GM10266 (cell line): ENCODE measurements around the gene TPP1.

ENCODE experiments used
- DNase-seq: peaks from one replicate; pipeline ENCODE4 v3.0.0; 2012; ENCODE audit errors: extremely low spot score
- TF ChIP-seq, protein P1 (sequence below): IDR thresholded peaks from 2 replicates; pipeline ENCODE4 v1.5.1; 2012; ENCODE audit warnings: mild to moderate bottlenecking, low read depth; ENCODE audit not compliant: control insufficient read depth, insufficient read depth; ENCODE audit errors: missing control alignments

The TPP1 gene

DNA sequence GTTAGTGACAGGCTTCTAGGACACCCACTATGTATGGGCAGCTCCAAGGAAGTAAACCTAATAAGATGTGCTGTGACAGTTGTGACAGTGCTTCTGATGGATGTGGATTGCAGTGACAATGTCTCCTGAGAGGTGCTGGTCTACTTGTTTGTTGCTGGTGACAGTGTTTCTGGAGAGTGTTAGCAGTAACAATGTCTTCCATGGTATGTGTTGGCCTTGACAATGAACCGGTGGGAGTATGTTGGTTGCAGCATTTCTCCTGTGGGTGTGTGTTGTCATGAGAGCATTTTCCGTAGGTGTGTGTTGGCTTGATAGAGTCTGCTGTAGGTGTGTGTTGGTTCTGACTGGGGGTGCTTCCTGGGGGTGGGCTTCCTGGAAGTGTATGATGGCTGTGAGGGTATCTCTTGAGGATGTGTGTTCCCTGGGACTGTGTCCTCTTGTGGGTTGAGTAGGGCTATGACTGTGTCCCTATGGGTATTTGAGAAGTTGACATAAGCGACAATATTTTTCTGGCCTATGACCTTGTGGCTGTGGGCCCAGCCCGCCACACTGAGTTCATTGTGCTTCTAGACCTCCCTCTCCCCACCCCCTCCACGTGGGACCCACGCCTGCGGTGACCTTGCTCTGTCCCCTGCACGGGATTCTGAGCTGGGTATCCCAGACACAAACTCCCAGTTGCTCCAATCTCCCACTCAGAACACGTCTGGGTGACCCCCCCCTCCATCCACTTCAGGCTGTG lies 35.2 kb upstream of the TPP1 start:
- TF ChIP-seq, protein P1, sequence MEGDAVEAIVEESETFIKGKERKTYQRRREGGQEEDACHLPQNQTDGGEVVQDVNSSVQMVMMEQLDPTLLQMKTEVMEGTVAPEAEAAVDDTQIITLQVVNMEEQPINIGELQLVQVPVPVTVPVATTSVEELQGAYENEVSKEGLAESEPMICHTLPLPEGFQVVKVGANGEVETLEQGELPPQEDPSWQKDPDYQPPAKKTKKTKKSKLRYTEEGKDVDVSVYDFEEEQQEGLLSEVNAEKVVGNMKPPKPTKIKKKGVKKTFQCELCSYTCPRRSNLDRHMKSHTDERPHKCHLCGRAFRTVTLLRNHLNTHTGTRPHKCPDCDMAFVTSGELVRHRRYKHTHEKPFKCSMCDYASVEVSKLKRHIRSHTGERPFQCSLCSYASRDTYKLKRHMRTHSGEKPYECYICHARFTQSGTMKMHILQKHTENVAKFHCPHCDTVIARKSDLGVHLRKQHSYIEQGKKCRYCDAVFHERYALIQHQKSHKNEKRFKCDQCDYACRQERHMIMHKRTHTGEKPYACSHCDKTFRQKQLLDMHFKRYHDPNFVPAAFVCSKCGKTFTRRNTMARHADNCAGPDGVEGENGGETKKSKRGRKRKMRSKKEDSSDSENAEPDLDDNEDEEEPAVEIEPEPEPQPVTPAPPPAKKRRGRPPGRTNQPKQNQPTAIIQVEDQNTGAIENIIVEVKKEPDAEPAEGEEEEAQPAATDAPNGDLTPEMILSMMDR = no peak

DNA sequence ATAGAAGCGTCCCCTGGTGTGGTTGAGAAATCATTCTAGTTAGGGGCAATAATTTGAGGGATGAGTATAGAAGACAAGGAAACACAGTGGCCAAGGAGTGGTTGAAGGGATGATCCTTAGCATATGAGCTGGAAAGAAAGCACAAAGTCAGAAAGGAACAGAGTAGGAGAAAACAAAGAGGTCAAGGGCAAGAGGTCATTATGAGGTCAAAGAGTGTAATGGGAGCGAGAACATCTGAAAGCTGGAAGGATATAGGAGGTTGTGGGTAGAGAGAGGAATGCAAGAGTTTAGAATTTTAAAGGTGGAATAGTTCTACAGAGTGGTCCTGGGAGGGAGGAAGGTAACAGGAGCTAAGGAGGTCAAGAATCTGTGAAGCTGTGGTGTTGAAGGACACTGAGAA lies 34.4 kb upstream of the TPP1 start:
- TF ChIP-seq, protein P1 = no peak
- DNase-seq = no peak

More for the DNA sequence above, 35.2 kb upstream of the TPP1 start:
- no peak for DNase-seq

DNA sequence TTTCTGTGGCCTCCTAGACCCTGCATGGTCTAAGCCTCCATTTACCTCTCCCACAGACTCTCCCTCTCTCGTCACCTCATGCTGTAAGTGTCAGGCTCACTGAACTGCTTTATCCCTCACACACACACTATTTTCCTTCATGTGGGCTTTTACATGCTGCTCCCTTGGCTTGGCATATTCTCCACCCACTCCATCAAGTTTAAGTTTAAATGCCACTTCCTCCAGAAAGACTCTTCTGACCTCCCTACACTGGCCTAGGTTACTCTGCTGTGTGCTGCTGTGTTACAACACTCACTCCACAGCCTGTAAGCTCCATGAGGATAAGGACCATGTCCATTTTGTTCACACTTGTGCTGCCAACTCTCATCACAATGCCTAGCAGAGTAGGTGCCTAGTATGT lies 33.9 kb upstream of the TPP1 start:
- TF ChIP-seq, protein P1 = no peak
- DNase-seq = no peak

DNA sequence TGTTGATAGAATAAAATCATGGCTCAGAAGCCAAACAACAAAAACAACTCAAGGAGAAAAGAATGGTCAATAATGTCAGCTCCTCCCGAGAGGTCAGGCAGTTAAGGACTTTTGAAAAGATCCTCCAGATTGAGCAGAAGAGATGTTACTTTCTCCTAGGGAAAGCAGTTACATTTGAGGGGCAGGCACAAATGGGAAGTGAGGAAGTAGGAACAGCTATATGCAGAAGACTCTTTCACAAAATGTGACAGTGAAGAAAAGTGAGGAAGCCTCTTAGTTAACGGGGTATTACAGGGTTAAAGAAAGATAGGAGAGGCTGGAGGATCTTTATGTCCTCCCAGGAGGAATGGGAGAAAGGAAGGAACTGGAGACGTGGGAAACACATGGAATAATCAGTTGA lies 33.0 kb upstream of the TPP1 start:
- TF ChIP-seq, protein P1 = no peak
- DNase-seq = no peak

DNA sequence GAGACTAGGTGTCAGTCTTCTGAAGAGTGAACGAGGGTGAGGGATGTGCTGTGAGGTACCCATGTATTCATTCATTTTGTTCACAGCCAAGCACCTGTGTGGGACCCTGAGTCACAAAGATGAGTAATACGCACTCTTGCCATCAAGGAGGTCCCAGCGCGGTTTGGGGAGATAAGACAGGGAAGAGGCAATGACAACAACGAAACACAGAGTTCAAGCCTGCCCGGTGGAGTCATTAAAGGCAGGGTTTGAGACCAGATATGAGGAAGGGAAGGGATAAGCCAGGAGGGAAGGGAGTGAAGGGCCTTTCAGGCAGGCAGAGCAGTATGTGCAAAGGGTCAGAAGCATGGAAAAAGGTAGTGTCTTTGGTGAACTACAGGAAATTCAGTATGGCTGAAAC lies 31.8 kb upstream of the TPP1 start:
- TF ChIP-seq, protein P1 = no peak
- no peak for DNase-seq

DNA sequence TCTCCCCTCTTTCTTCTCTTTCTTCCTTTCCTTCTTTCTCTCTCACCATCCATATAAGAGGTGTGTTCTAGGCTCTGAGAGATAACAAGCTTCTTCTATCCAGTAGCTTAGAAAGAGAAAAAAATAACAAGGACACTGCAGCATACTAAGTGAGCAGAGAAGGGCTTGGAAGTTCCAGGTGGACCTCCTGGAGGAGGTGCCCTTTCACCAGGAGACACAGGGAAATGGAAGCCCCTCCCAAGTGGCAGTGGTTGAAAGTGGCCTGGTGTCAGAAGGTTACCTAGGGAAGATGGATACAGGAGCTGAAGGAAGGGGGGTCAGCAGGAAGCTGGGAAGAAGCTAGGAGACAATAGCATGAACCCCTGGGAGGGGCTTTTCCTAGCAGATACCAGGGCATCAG lies 30.9 kb upstream of the TPP1 start:
- DNase-seq = no peak
- TF ChIP-seq, protein P1 = no peak

DNA sequence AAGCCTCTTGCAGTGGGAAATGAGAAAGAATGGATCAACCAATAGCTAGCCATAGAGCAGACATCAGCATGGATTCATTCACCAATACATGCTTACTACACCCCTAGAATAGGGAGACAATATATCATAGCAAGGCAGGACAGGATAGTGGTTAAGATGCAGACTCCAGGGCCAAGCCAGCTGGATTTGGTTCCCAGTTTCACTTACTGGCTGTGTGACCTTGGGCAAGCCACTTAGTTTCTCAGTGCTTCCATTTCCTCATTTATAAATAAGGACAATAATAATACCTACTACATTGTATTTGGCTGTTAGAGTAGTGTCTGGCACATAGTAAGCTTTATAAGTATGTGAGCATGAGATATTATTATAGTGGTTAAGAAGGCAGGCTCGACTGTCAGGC lies 29.3 kb upstream of the TPP1 start:
- TF ChIP-seq, protein P1 = no peak
- no peak for DNase-seq
